HG02678 (cell line): ENCODE measurements around the gene SCAMP5.

Experiments
- ATAC-seq: cut with Tn5 transposase; IDR thresholded peaks from one replicate; pipeline ENCODE4 v1.9.1; 2021; ENCODE audit warnings: mild to moderate bottlenecking, moderate library complexity; ENCODE audit not compliant: unreplicated experiment

The SCAMP5 gene

GRCh38 chr15:75067123-75067830, 71.9 kb downstream of the SCAMP5 start:
- no peak for ATAC-seq

- ATAC-seq = no peak
Measured at GRCh38 chr15:75068748-75069147, 73.4 kb downstream of the SCAMP5 start.

- peak; percentile 82 for ATAC-seq
Measured at GRCh38 chr15:75069301-75069925, 74.0 kb downstream of the SCAMP5 start.

- ATAC-seq = no peak
Measured at GRCh38 chr15:75070674-75071073, 75.3 kb downstream of the SCAMP5 start.
